Measurements from ENCODE around the gene MYMX.

- TF ChIP-seq, protein P1, sequence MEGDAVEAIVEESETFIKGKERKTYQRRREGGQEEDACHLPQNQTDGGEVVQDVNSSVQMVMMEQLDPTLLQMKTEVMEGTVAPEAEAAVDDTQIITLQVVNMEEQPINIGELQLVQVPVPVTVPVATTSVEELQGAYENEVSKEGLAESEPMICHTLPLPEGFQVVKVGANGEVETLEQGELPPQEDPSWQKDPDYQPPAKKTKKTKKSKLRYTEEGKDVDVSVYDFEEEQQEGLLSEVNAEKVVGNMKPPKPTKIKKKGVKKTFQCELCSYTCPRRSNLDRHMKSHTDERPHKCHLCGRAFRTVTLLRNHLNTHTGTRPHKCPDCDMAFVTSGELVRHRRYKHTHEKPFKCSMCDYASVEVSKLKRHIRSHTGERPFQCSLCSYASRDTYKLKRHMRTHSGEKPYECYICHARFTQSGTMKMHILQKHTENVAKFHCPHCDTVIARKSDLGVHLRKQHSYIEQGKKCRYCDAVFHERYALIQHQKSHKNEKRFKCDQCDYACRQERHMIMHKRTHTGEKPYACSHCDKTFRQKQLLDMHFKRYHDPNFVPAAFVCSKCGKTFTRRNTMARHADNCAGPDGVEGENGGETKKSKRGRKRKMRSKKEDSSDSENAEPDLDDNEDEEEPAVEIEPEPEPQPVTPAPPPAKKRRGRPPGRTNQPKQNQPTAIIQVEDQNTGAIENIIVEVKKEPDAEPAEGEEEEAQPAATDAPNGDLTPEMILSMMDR (IDR thresholded peaks at IDR 0.05) = peak; percentile 98 to 99 (median 99)
- TF ChIP-seq POLR2A (IDR thresholded peaks at IDR 0.05) (peak in 1 of 2 donors; percentile 19), POLR2AphosphoS5 (IDR thresholded peaks at IDR 0.05; ENCODE audit: insufficient read depth in 1 of 2, low read depth in 1 of 2) (peak in 1 of 2 donors; percentile 87)
Measured at GRCh38 chr6:44237813-44238433, 21.2 kb downstream of the MYMX start.
